ENCODE results near the gene SLC35F1.

- TF ChIP-seq EZH2 (IDR thresholded peaks at IDR 0.05; ENCODE audit: borderline replicate concordance, low read length) (no peak), CTCF (IDR thresholded peaks at IDR 0.05; ENCODE audit: low read length) (no peak)
Observed at GRCh38 chr6:117919775-117920729, 13.0 kb downstream of the SLC35F1 start.
